GM19193 (cell line): Measurements from ENCODE around the gene SHISAL2A.

Experiments used
- POLR2A ChIP-seq: IDR thresholded peaks from 4 replicates; pipeline ENCODE4 v1.6.1; 2011; ENCODE audit not compliant: insufficient read depth, insufficient read length; ENCODE audit errors: extremely low read depth

The SHISAL2A gene

GRCh38 chr1:52602856-52603600 lies 29.9 kb upstream of the SHISAL2A start:
- no peak for TF ChIP-seq POLR2A

- TF ChIP-seq POLR2A: no peak
Measured at GRCh38 chr1:52603630-52604029, 29.3 kb upstream of the SHISAL2A start.

- TF ChIP-seq POLR2A: no peak
Measured at GRCh38 chr1:52604063-52604770, 28.8 kb upstream of the SHISAL2A start.

- TF ChIP-seq POLR2A: no peak
Measured at GRCh38 chr1:52613636-52614373, 19.2 kb upstream of the SHISAL2A start.

GRCh38 chr1:52614671-52615070 lies 18.3 kb upstream of the SHISAL2A start:
- no peak for TF ChIP-seq POLR2A

- no peak for TF ChIP-seq POLR2A
Measured at GRCh38 chr1:52615489-52616042, 17.4 kb upstream of the SHISAL2A start.

GRCh38 chr1:52621950-52622349 lies 11.0 kb upstream of the SHISAL2A start:
- no peak for TF ChIP-seq POLR2A

- TF ChIP-seq POLR2A: no peak
Measured at GRCh38 chr1:52623812-52624211, 9.2 kb upstream of the SHISAL2A start.

- no peak for TF ChIP-seq POLR2A
Measured at GRCh38 chr1:52627028-52627427, 5.9 kb upstream of the SHISAL2A start.

- TF ChIP-seq POLR2A: no peak
Measured at GRCh38 chr1:52628614-52629324, 4.2 kb upstream of the SHISAL2A start.

- no peak for TF ChIP-seq POLR2A
Measured at GRCh38 chr1:52629325-52629643, 3.7 kb upstream of the SHISAL2A start.

- TF ChIP-seq POLR2A: no peak
Measured at GRCh38 chr1:52629667-52630066, 3.3 kb upstream of the SHISAL2A start.

- no peak for TF ChIP-seq POLR2A
Measured at GRCh38 chr1:52631759-52632331, 1.1 kb upstream of the SHISAL2A start.

GRCh38 chr1:52633291-52633754 lies 355 bp downstream of the SHISAL2A start:
- TF ChIP-seq POLR2A: no peak
